OCI-M1 (cell line): ENCODE data around the gene PRRX1.

Source experiments
- DNase-seq: peaks from one replicate; lab custom pipeline; 2025; lab: John Stamatoyannopoulos, UW

Gene PRRX1

GRCh38 chr1:170769691-170770090 is 105.8 kb downstream of the PRRX1 start:
- no peak for DNase-seq

GRCh38 chr1:170770254-170770653 is 106.3 kb downstream of the PRRX1 start:
- no peak for DNase-seq

GRCh38 chr1:170776252-170776651 is 112.3 kb downstream of the PRRX1 start:
- DNase-seq, result no peak

- DNase-seq, result no peak
These were observed 112.8 kb downstream of the PRRX1 start for GRCh38 chr1:170776777-170777176.
